Nephron progenitor cell (in vitro differentiated cells): ENCODE results near the gene YPEL5.
A peak's percentile ranks its signal among the peaks of the same experiment; 100 is the strongest.
"Not testable (repeated sequence)": the region's sequence is repeated elsewhere in the genome, so short reads cannot be mapped to it uniquely, and the experiment has no call there.

Experiments
- DNase-seq: peaks from one replicate; pipeline ENCODE4 v3.0.0; 2021
- H3K27ac Mint-ChIP-seq: 2 replicates; pipeline ENCODE4 v1.8.0; 2021; ENCODE audit warnings: mild to moderate bottlenecking, moderate library complexity, mixed read lengths
- H3K27me3 Mint-ChIP-seq: 2 replicates; pipeline ENCODE4 v1.8.0; 2021; ENCODE audit warnings: mild to moderate bottlenecking, low read depth, mixed read lengths; ENCODE audit not compliant: poor library complexity
- H3K36me3 Mint-ChIP-seq: 2 replicates; pipeline ENCODE4 v1.8.0; 2021; ENCODE audit warnings: low read depth, mixed read lengths
- H3K4me1 Mint-ChIP-seq: 2 replicates; pipeline ENCODE4 v1.8.0; 2021; ENCODE audit warnings: mixed read lengths
- H3K4me3 Mint-ChIP-seq: 2 replicates; pipeline ENCODE4 v1.8.0; 2021; ENCODE audit warnings: mild to moderate bottlenecking, moderate library complexity, mixed read lengths
- H3K9me3 Mint-ChIP-seq: 2 replicates; pipeline ENCODE4 v1.8.0; 2021; ENCODE audit warnings: mild to moderate bottlenecking, moderate library complexity, mixed read lengths
- TF ChIP-seq, protein P1 (sequence below): fragments of 200-600 bp; sonication (generic); IDR thresholded peaks from 2 replicates; pipeline ENCODE4 v1.5.0; 2021; ENCODE audit warnings: antibody characterized with exemption

Gene YPEL5

DNA sequence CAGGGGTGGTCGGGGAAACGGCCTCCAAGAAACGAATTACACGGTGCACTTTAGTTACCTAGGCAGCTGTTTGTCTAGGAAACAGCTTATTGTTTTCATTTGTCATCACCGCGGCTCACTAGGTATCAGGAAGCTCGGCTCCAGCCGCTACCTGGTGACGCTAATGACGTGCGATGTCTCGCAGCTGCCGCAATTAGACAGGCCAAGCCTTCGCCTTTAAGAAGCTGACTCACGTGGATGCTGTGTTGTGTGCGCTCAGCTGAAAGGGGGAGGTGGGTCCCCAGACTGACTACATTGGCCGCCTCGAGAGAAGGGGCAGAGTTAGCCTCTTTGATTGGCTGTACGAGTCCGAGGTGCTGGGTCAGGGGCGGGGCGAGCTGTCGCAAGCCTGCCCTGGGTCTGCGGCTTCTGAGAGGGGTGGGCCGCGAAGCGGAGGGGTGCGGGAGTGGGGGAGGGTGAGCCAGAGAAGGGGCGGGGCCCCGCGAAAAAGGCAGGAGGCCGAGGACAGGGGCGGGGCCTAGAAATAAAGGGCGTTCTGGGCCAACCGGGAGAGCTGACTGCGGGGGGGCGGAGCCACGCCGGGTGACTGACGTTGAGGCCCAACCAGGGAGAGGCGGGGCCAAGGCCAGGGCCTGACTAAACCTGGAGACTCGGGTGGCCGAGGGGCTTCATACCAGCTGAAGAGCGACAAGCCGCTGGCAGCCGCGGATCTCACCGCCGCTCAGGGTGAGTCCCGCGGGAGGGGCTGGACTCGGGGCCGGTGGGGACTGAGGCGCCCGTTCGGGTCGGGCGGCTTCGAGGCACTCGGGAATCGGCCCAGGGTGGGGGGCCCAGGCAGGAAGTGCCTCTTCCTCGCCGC, at the start of gene YPEL5:
Gene YPEL5 (plus strand): TSS at position 671 of the 859 bp plus-strand sequence. CDS start 9,645 bp downstream, outside the sequence.
- Mint-ChIP-seq H3K4me3 (peak within 1 kb of the TSS; percentile 90), H3K36me3 (peaks cover under 1% of the 10 kb centered on the region), H3K9me3 (no peaks in the 10 kb centered on the region), H3K4me1 (peaks cover 40% of the 10 kb centered on the region), H3K27ac (peak within 1 kb of the TSS; percentile 40), H3K27me3 (peaks cover 30% of the 10 kb centered on the region)
- DNase-seq, result peak; percentile 99
- TF ChIP-seq, protein P1, sequence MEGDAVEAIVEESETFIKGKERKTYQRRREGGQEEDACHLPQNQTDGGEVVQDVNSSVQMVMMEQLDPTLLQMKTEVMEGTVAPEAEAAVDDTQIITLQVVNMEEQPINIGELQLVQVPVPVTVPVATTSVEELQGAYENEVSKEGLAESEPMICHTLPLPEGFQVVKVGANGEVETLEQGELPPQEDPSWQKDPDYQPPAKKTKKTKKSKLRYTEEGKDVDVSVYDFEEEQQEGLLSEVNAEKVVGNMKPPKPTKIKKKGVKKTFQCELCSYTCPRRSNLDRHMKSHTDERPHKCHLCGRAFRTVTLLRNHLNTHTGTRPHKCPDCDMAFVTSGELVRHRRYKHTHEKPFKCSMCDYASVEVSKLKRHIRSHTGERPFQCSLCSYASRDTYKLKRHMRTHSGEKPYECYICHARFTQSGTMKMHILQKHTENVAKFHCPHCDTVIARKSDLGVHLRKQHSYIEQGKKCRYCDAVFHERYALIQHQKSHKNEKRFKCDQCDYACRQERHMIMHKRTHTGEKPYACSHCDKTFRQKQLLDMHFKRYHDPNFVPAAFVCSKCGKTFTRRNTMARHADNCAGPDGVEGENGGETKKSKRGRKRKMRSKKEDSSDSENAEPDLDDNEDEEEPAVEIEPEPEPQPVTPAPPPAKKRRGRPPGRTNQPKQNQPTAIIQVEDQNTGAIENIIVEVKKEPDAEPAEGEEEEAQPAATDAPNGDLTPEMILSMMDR, result no peak

DNA sequence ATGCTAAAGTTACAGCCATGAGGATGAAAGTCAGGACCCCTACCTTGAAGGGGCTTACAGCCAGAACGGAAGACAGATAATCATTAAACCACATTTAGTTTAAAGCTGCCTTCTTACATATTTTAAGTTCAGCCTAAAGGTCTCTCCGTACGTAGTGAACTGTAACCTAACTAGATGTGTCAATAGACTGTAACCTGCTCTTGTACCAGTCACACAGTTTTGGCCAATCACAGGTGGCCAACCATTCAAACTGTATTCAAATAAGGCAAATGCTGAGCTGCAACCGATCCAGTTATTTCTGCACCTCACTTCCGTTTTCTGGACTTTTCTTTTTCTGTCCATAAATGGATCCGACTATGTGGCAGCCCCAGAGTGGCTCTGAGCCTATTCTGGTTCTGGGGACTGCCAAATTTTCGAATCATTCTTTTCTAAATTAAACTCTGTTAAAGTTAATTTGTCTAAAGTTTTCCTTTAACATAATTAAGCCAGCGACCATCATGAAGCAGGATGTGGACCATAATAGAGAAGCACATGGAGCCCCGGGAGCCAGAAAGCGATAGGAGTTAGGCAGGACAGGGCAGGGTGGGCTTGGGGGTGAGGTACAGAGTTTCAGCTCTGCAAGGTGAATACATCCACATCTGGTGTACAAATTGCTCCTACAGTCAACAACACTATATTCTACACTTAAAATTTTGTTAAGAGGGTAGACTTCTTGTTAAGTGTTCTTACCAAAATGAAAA, 48.4 kb upstream of the YPEL5 start:
- Mint-ChIP-seq H3K36me3 (no peaks in the 10 kb centered on the region), H3K4me3 (no peak overlapping the region), H3K27ac (no peak overlapping the region), H3K9me3 (no peaks in the 10 kb centered on the region), H3K27me3 (peaks cover 20% of the 10 kb centered on the region), H3K4me1 (peaks cover 7% of the 10 kb centered on the region)
- DNase-seq, result no peak
- TF ChIP-seq, protein P1, result no peak

DNA sequence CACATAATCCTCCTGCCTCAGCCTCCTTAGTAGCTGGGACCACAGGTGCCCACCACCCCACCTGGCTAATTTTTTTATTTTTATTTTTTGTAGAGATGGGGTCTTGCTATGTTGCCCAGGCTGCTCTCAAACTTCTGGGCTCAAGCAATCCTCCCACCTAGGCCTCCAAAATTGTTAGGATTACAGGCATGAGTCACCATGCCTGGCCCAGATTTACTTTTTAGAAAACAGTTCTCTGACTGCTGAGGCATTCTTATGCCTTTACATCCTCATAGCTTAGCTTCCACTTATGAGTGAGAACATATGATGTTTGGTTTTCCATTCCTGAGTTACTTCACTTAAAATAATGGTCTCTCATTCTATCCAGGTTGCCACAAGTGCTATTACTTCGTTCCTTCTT, 47.4 kb upstream of the YPEL5 start:
- not testable (repeated sequence) for H3K9me3 Mint-ChIP-seq, DNase-seq, H3K4me3 Mint-ChIP-seq, H3K36me3 Mint-ChIP-seq, H3K27ac Mint-ChIP-seq, H3K4me1 Mint-ChIP-seq
- peaks cover 20% of the 10 kb centered on the region for H3K27me3 Mint-ChIP-seq

DNA sequence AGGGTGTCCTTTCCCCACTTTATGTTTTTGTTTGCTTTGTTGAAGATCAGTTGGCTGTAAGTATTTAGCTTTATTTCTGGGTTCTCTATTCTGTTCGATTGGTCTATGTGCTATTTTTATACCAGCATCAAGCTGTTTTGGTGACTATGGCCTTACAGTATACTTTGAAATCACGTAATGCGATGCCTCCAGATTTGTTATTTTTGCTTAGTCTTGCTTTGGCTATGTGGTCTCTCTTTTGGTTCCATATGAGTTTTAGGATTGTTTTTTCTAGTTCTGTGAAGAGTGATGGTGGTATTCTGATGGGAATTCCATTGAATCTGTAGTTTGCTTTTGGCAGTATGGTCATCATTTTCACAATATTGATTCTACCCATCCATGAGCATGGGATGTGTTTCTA, 46.1 kb upstream of the YPEL5 start:
- not testable (repeated sequence) for H3K36me3 Mint-ChIP-seq, H3K4me3 Mint-ChIP-seq, H3K9me3 Mint-ChIP-seq, DNase-seq, H3K4me1 Mint-ChIP-seq, H3K27ac Mint-ChIP-seq
- peaks cover 13% of the 10 kb centered on the region for H3K27me3 Mint-ChIP-seq

DNA sequence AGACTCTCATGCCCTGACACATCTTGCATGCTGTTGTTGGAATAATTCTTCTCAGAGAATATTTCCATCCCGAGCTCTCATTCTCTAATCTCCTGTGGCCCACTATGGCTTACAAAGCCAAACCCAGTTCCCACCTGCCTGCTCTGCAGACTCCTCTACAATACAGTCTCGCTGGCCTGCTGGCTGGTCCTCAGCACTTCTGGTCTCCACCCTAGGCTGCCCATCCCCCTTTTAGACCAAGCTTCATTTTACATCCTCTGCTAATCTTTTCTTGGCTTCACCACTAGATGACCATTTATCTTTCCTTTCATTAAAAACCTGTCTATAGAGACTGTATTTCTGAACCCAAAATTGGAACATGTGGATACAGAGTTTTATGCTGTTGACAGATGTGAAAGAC, 42.5 kb upstream of the YPEL5 start:
- Mint-ChIP-seq H3K27ac (no peak overlapping the region), H3K36me3 (no peaks in the 10 kb centered on the region), H3K27me3 (peaks cover 8% of the 10 kb centered on the region), H3K4me1 (peaks cover 7% of the 10 kb centered on the region), H3K4me3 (no peak overlapping the region), H3K9me3 (no peaks in the 10 kb centered on the region)
- no peak for DNase-seq
- TF ChIP-seq, protein P1, result no peak

DNA sequence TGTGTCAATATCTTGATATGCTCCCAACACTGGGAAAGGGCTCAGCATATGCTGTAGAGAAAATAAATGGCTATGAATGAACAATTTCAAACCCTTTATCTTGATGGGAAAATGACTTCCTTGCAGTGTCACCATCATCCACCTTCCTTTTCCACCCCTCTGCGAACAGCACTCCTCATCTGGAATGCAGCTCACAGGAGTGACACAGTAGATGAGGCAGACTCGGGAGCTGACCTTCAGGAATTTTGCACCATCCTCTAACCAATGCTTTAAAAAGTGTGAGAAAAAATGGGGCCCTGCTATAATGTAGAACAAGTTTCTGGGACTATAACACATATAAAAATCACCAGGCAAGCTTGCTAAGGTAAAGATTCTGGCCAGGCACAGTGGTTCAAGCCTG, 41.3 kb upstream of the YPEL5 start:
- Mint-ChIP-seq H3K36me3 (no peaks in the 10 kb centered on the region), H3K4me1 (peaks cover 7% of the 10 kb centered on the region), H3K4me3 (no peak overlapping the region), H3K27ac (no peak overlapping the region), H3K9me3 (no peaks in the 10 kb centered on the region), H3K27me3 (peaks cover 15% of the 10 kb centered on the region)
- TF ChIP-seq, protein P1, result no peak
- DNase-seq, result no peak
